A549 (cell line): ENCODE measurements around the gene SLCO1C1.

Source experiments
- CTCF ChIP-seq: fragments of >200 bp; sonication (Bioruptor Twin); formaldehyde crosslinking; IDR thresholded peaks from 3 replicates; pipeline ENCODE4 v1.5.1; 2016
- EHMT2 ChIP-seq: fragments of 200-600 bp; sonication (generic); IDR thresholded peaks from 2 replicates; pipeline ENCODE4 v1.6.1; 2016; ENCODE audit warnings: antibody characterized with exemption, low read depth, mild to moderate bottlenecking, moderate library complexity
- HMGXB4 ChIP-seq: fragments of 250-450 bp; sonication (Bioruptor Pico); IDR thresholded peaks from 2 replicates; pipeline ENCODE4 v1.5.0; 2021; ENCODE audit warnings: mild to moderate bottlenecking, moderate library complexity, borderline replicate concordance
- MAX ChIP-seq: IDR thresholded peaks from 2 replicates; pipeline ENCODE4 v1.6.1; 2012
- POLR2A ChIP-seq: IDR thresholded peaks from 2 replicates; pipeline ENCODE4 v1.6.1; 2012; ENCODE audit warnings: mild to moderate bottlenecking, low read length
- POLR2AphosphoS2 ChIP-seq: conservative IDR thresholded peaks from 2 replicates; pipeline ENCODE4 v1.6.1; 2012; ENCODE audit warnings: low read length, improper control_type of control experiment, inconsistent platforms
- TF ChIP-seq, protein P1 (sequence below): fragments of 450-650 bp; IDR thresholded peaks from 2 replicates; pipeline ENCODE4 v1.6.1; 2014; ENCODE audit warnings: antibody characterized with exemption

GRCh38 chr12:20792971-20793370, 97.8 kb downstream of the SLCO1C1 start:
- TF ChIP-seq CTCF: no peak
- TF ChIP-seq EHMT2: no peak
- TF ChIP-seq MAX: no peak
- TF ChIP-seq, protein P1, sequence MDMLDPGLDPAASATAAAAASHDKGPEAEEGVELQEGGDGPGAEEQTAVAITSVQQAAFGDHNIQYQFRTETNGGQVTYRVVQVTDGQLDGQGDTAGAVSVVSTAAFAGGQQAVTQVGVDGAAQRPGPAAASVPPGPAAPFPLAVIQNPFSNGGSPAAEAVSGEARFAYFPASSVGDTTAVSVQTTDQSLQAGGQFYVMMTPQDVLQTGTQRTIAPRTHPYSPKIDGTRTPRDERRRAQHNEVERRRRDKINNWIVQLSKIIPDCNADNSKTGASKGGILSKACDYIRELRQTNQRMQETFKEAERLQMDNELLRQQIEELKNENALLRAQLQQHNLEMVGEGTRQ: no peak
- no peak for TF ChIP-seq HMGXB4 (CRISPR knock-in tag)
- TF ChIP-seq POLR2A: no peak
- no peak for TF ChIP-seq POLR2AphosphoS2
